H1 (cell line): ENCODE measurements around the gene SZT2. TPM values are rescaled to one million over a fixed set of nuclear protein-coding genes. Genes with fewer than 3 reads are reported as not detected.

ENCODE experiments used
- CTCF ChIA-PET: fragments of 300-600 bp; sonication (Branson Sonifier 250); formaldehyde crosslinking; loops from one replicate; lab custom pipeline; 2021; ENCODE audit not compliant: partially characterized antibody; lab: Charles Lee
- POLR2A ChIA-PET: fragments of 300-600 bp; sonication (Branson Sonifier 250); formaldehyde crosslinking; loops from one replicate; lab custom pipeline; 2021; ENCODE audit warnings: inconsistent platforms; ENCODE audit not compliant: partially characterized antibody; lab: Charles Lee
- DNase-seq, 2 experiments: peaks; one replicate each; pipeline versions ENCODE4 v3.0.0 to v3.0.0-alpha.2; 2010 to 2022; ENCODE audit warnings: low spot score in 2 of 2, low read depth in 1 of 2, mixed read lengths in 1 of 2
- FAIRE-seq: peaks from 2 replicates; lab custom pipeline; 2011; peaks lifted over from hg19 to GRCh38; lab: Jason Lieb, UNC
- H2AFZ ChIP-seq: 2 replicates; pipeline ENCODE4 v1.8.1; 2012; ENCODE audit warnings: low read length, inconsistent platforms
- H2AK5ac ChIP-seq: 2 replicates; pipeline ENCODE4 v1.6.1; 2013; ENCODE audit warnings: low read depth, low read length
- H2BK120ac ChIP-seq: replicated peaks from 2 replicates; pipeline ENCODE3; 2013; ENCODE audit warnings: low read depth, low read length, inconsistent platforms
- H2BK12ac ChIP-seq: 2 replicates; pipeline ENCODE4 v1.6.1; 2013; ENCODE audit warnings: low read depth, low read length
- H2BK15ac ChIP-seq: 2 replicates; pipeline ENCODE4 v1.6.1; 2013; ENCODE audit warnings: low read length
- H2BK20ac ChIP-seq: 2 replicates; pipeline ENCODE4 v1.6.1; 2013; ENCODE audit warnings: low read length
- H2BK5ac ChIP-seq: 2 replicates; pipeline ENCODE4 v1.6.1; 2013; ENCODE audit warnings: low read depth, low read length
- H3K14ac ChIP-seq: 2 replicates; pipeline ENCODE4 v1.6.1; 2013; ENCODE audit warnings: inconsistent platforms; ENCODE audit not compliant: insufficient read length
- H3K18ac ChIP-seq: 2 replicates; pipeline ENCODE4 v1.6.1; 2013; ENCODE audit warnings: low read length; ENCODE audit errors: extremely low read depth
- H3K23ac ChIP-seq: 2 replicates; pipeline ENCODE4 v1.6.1; 2013; ENCODE audit warnings: inconsistent platforms; ENCODE audit not compliant: insufficient read length
- H3K23me2 ChIP-seq: 2 replicates; pipeline ENCODE4 v1.6.1; 2013; ENCODE audit warnings: low read depth, low read length
- H3K27ac ChIP-seq: 2 replicates; pipeline ENCODE4 v1.6.1; 2011; ENCODE audit warnings: low read depth, low read length, inconsistent platforms
- H3K27me3 ChIP-seq, 4 experiments: replicated peaks in 1 of 4; 1 replicate in 1 of 4; 2 replicates in 3 of 4; pipeline versions ENCODE4 v1.6.1 to v1.8.1; 2011 to 2013; ENCODE audit warnings: low read length in 3 of 4, mild to moderate bottlenecking in 3 of 4, inconsistent platforms in 2 of 4, mixed read lengths in 2 of 4, moderate library complexity in 1 of 4; ENCODE audit not compliant: control insufficient read depth in 3 of 4, insufficient read depth in 3 of 4; ENCODE audit errors: extremely low read depth in 1 of 4
- H3K36me3 ChIP-seq, 4 experiments: 2 replicates each; pipeline versions ENCODE4 v1.6.1 to v1.8.1; 2011 to 2013; ENCODE audit warnings: mild to moderate bottlenecking in 4 of 4, low read length in 3 of 4, moderate library complexity in 2 of 4, control low read depth in 1 of 4, inconsistent platforms in 1 of 4; ENCODE audit not compliant: insufficient read depth in 4 of 4, control insufficient read depth in 2 of 4
- H3K4ac ChIP-seq: replicated peaks from 2 replicates; pipeline ENCODE3; 2013; ENCODE audit warnings: low read length, low read depth, mixed read lengths, inconsistent platforms; ENCODE audit not compliant: insufficient read length
- H3K4me1 ChIP-seq, 4 experiments: replicated peaks in 1 of 4; 1 replicate in 1 of 4; 2 replicates in 3 of 4; pipeline versions ENCODE4 v1.6.1 to v1.8.1; 2011 to 2013; ENCODE audit warnings: low read length in 3 of 4, inconsistent platforms in 2 of 4, mixed read lengths in 1 of 4; ENCODE audit not compliant: insufficient read depth in 4 of 4, control insufficient read depth in 3 of 4
- H3K4me2 ChIP-seq, 2 experiments: 2 replicates each; pipeline versions ENCODE4 v1.6.1 to v1.8.1; 2011 to 2013; ENCODE audit warnings: low read depth in 2 of 2, low read length in 2 of 2, control low read depth in 1 of 2, inconsistent platforms in 1 of 2, mild to moderate bottlenecking in 1 of 2; ENCODE audit not compliant: insufficient read depth in 1 of 2
- H3K4me3 ChIP-seq, 4 experiments: fragments of 200-600, 300-600 bp in 1 of 4; sonication (generic), shearing (Covaris generic), sonication (Bioruptor Twin) in 1 of 4; 2 replicates each; pipeline versions ENCODE4 v1.5.1 to v1.8.1; 2011 to 2016; ENCODE audit warnings: low read length in 4 of 4, low read depth in 3 of 4, control low read depth in 2 of 4, inconsistent platforms in 2 of 4, mild to moderate bottlenecking in 2 of 4, mixed read lengths in 1 of 4, moderate library complexity in 1 of 4; ENCODE audit not compliant: insufficient read depth in 2 of 4; ENCODE audit errors: extremely low read depth in 1 of 4
- H3K56ac ChIP-seq: replicated peaks from 2 replicates; pipeline ENCODE3; 2013; ENCODE audit warnings: low read depth, mild to moderate bottlenecking, mixed read lengths, low read length, inconsistent platforms; ENCODE audit not compliant: insufficient read length
- H3K79me1 ChIP-seq: 2 replicates; pipeline ENCODE4 v1.6.1; 2013; ENCODE audit warnings: low read depth, low read length, control low read depth
- H3K79me2 ChIP-seq, 2 experiments: 2 replicates each; pipeline versions ENCODE4 v1.6.1 to v1.8.1; 2012 to 2013; ENCODE audit warnings: low read length in 2 of 2, mild to moderate bottlenecking in 2 of 2, inconsistent platforms in 1 of 2; ENCODE audit not compliant: insufficient read depth in 2 of 2, control insufficient read depth in 1 of 2
- H3K9ac ChIP-seq, 4 experiments: replicated peaks in 1 of 4; 1 replicate in 1 of 4; 2 replicates in 3 of 4; pipeline versions ENCODE4 v1.6.1 to v1.8.1; 2011 to 2013; ENCODE audit warnings: low read depth in 3 of 4, low read length in 3 of 4, control low read depth in 2 of 4, mild to moderate bottlenecking in 2 of 4, moderate library complexity in 2 of 4, inconsistent platforms in 1 of 4; ENCODE audit errors: extremely low read depth in 1 of 4
- H3K9me3 ChIP-seq, 2 experiments: 2 replicates each; pipeline versions ENCODE4 v1.6.1 to v1.8.1; 2012 to 2013; ENCODE audit warnings: mild to moderate bottlenecking in 2 of 2, moderate library complexity in 2 of 2, control low read depth in 1 of 2, inconsistent platforms in 1 of 2, low read depth in 1 of 2, low read length in 1 of 2, mixed read lengths in 1 of 2; ENCODE audit not compliant: insufficient read depth in 2 of 2
- H4K20me1 ChIP-seq, 2 experiments: replicated peaks in 1 of 2; 2 replicates each; pipeline versions ENCODE3 to v1.8.1; 2011 to 2013; ENCODE audit warnings: inconsistent platforms in 2 of 2, low read length in 2 of 2, mild to moderate bottlenecking in 1 of 2; ENCODE audit not compliant: insufficient read depth in 2 of 2, control insufficient read depth in 1 of 2
- H4K5ac ChIP-seq: 2 replicates; pipeline ENCODE4 v1.6.1; 2013; ENCODE audit warnings: low read length, low read depth, mixed read lengths, inconsistent platforms; ENCODE audit not compliant: insufficient read length
- H4K8ac ChIP-seq: 2 replicates; pipeline ENCODE4 v1.8.0; 2013; ENCODE audit warnings: mild to moderate bottlenecking, moderate library complexity, low read length, inconsistent platforms; ENCODE audit not compliant: insufficient read depth; ENCODE audit errors: extremely low read depth
- H4K91ac ChIP-seq: replicated peaks from 2 replicates; pipeline ENCODE3; 2013; ENCODE audit warnings: low read length, mixed read lengths, inconsistent platforms; ENCODE audit not compliant: insufficient read length
- E2F6 ChIP-seq: IDR thresholded peaks from 2 replicates; pipeline ENCODE4 v1.6.1; 2012; ENCODE audit warnings: inconsistent platforms
- POU5F1 ChIP-seq: IDR thresholded peaks from 2 replicates; pipeline ENCODE4 v1.6.1; 2011; ENCODE audit warnings: low read depth, mild to moderate bottlenecking, low read length, moderate library complexity
- WGBS, 2 experiments: shearing (Covaris generic) in 1 of 2; methylation state at CpG; one replicate each; pipeline versions ENCODE4 v1.1.6 to v1.1.7; 2013 to 2015; ENCODE audit warnings: low lambda C conversion rate in 2 of 2, mixed read lengths in 2 of 2, inconsistent platforms in 1 of 2, low coverage in 1 of 2, missing lambda C conversion rate in 1 of 2; ENCODE audit not compliant: insufficient replicate concordance in 2 of 2, insufficient coverage in 1 of 2, insufficient read length in 1 of 2; ENCODE audit errors: extremely low coverage in 1 of 2, missing lambda C conversion rate in 1 of 2; 5-methylcytosine and 5-hydroxymethylcytosine counted together
- polyA plus RNA-seq, 7 experiments: library from polyadenylated mRNA; depleted of rRNA in 3 of 7; stranded (reverse) in 5 of 7; unstranded in 2 of 7; fragments of >200 nt in 5 of 7; fragments of 200-250 nt in 2 of 7; gene quantifications; 1 replicate in 5 of 7; 2 replicates in 1 of 7; 4 replicates in 1 of 7; pipeline versions ENCODE4 v1.2.1 to v1.2.3, GENCODE V29; 2011 to 2013; ENCODE audit warnings: missing spikeins in 2 of 7, mixed read lengths in 2 of 7
- total RNA-seq: library from RNA; stranded (reverse); fragmentation: NEBNext Ultra II Directional; extraction: Animal tissue kit (Norgen Biotek cat#: 25700); gene quantifications from 2 replicates; pipeline ENCODE4 v1.2.1, GENCODE V29; 2021

SZT2 gene
- total and polyA plus RNA-seq, 2 of the 8 experiments (the other 6 are each of a cell fraction or from before 2014, with no cell fraction given), result 4.7 to 12.9 TPM

DNA sequence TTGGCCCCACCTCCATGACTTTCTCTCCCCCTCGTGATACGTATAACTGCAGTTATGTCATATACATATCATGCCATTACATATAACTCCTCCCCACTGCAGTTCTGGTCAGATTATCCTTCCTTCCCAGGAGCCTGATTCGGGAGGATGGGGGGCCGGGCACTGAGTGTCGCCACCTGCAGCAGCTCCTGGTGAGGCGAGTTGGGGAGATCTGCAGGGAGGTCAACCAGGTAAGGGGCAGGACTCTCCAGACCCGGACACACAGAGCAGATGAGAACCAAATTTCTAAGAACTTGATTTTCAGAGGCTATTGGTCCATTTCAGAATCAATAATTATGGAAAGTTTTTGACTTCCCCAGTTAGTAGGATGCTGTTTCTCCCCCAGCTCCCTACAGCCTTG is 44.6 kb downstream of the SZT2 start:
- H3K4me3 ChIP-seq, result no peak overlapping the region
- H3K4ac ChIP-seq, result no peak overlapping the region
- peaks cover 0 to 4% of the 10 kb centered on the region in 2 experiments for H4K20me1 ChIP-seq
- POLR2A ChIA-PET, result interaction anchor here (0.7 to 1.8 kb wide), 2 partner anchors 9 kb away, joined by 3 to 6 read pairs; no protein-coding TSS in a partner anchor
- no peak overlapping the region for H2BK12ac ChIP-seq
- no peak overlapping the region for H4K8ac ChIP-seq
- no peaks in the 10 kb centered on the region for H3K9me3 ChIP-seq
- no peak overlapping the region for H2BK20ac ChIP-seq
- H3K23me2 ChIP-seq, result no peaks in the 10 kb centered on the region
- H3K9ac ChIP-seq, result no peak overlapping the region
- H2BK5ac ChIP-seq, result no peak overlapping the region
- no peak overlapping the region for H3K23ac ChIP-seq
- TF ChIP-seq E2F6 (no peak), POU5F1 (no peak)
- no peak overlapping the region for H3K18ac ChIP-seq
- no peaks in the 10 kb centered on the region for H3K79me1 ChIP-seq
- CTCF ChIA-PET, result interaction anchor here (0.8 to 1.4 kb wide), 4 partner anchors 15 to 94 kb away, joined by 3 to 5 read pairs (median 4); no protein-coding TSS in a partner anchor
- H2BK15ac ChIP-seq, result no peak overlapping the region
- H3K36me3 ChIP-seq, result peaks cover 2 to 39% (median 16%) of the 10 kb centered on the region in 4 experiments
- H3K56ac ChIP-seq, result no peak overlapping the region
- FAIRE-seq (no peak), DNase-seq (no peak)
- no peak overlapping the region for H2AFZ ChIP-seq
- H3K27ac ChIP-seq, result no peak overlapping the region
- no peak overlapping the region for H4K5ac ChIP-seq
- H2BK120ac ChIP-seq, result no peak overlapping the region
- H4K91ac ChIP-seq, result no peak overlapping the region
- no peak overlapping the region for H3K14ac ChIP-seq
- H3K79me2 ChIP-seq, result no peaks in the 10 kb centered on the region
- H2AK5ac ChIP-seq, result no peak overlapping the region
- H3K4me2 ChIP-seq, result no peak overlapping the region
- 92% methylated on average over 7 of the region's 7 CpGs; no CpG with 5 or more reads in 1 of the 2 experiments for WGBS, 2 experiments
- no peaks in the 10 kb centered on the region for H3K4me1 ChIP-seq
- no peaks in the 10 kb centered on the region for H3K27me3 ChIP-seq
